ENCODE results near the gene TBC1D8B.

- TF ChIP-seq CTCF (IDR thresholded peaks at IDR 0.05) = no peak
- no peak for TF ChIP-seq MAX (IDR thresholded peaks at IDR 0.05)
- TF ChIP-seq RAD21 (conservative IDR thresholded peaks at IDR 0.05 in 1 of 2, IDR thresholded peaks at IDR 0.05 in 1 of 2) = no peak
- TF ChIP-seq POLR2A (IDR thresholded peaks at IDR 0.05; ENCODE audit: low read length) = no peak
- TF ChIP-seq ESRRA (IDR thresholded peaks at IDR 0.05; ENCODE audit: borderline replicate concordance, low read length) = no peak
- no peak for TF ChIP-seq PBX3 (IDR thresholded peaks at IDR 0.05)
Observed at GRCh38 chrX:106905064-106905708, 102.7 kb downstream of the TBC1D8B start.

Data from A549 (cell line).